Activated naive CD8-positive, alpha-beta T cell treated with anti-CD3 and anti-CD28 coated beads, Interleukin-2, amount 10 ng/mL, durations not matched to agents 7 days and 5 days (primary cell): Measurements from ENCODE around the gene SMIM44. TPM values are rescaled to one million over a fixed set of nuclear protein-coding genes. Genes with fewer than 3 reads are reported as not detected.
"Not testable (repeated sequence)": the region's sequence is repeated elsewhere in the genome, so short reads cannot be mapped to it uniquely, and the experiment has no call there.

Experiments
- ATAC-seq: fragments of 150-1000 bp; cut with Tn5 transposase; one replicate; pipeline ENCODE4 v1.10.0; 2021; ENCODE audit warnings: low read depth, moderate library complexity
- POLR2A ChIA-PET: fragments of 350-600 bp; sonication (Branson Sonifier 250); formaldehyde crosslinking; loops from one replicate; lab custom pipeline; 2021; ENCODE audit warnings: antibody characterized with exemption; lab: Charles Lee
- DNase-seq: peaks from one replicate; pipeline ENCODE4 v3.0.0; 2021
- H3K27ac Mint-ChIP-seq: one replicate; pipeline ENCODE4 v1.8.0; 2022; ENCODE audit warnings: mild to moderate bottlenecking, mixed read lengths
- H3K27me3 Mint-ChIP-seq: one replicate; pipeline ENCODE4 v1.8.0; 2022; ENCODE audit warnings: mild to moderate bottlenecking, moderate library complexity, mixed read lengths
- H3K36me3 Mint-ChIP-seq: one replicate; pipeline ENCODE4 v1.8.0; 2021; ENCODE audit warnings: mild to moderate bottlenecking, mixed read lengths
- H3K4me1 Mint-ChIP-seq: one replicate; pipeline ENCODE4 v1.8.0; 2021; ENCODE audit warnings: mixed read lengths
- H3K4me3 Mint-ChIP-seq: one replicate; pipeline ENCODE4 v1.8.0; 2022; ENCODE audit warnings: mild to moderate bottlenecking, moderate library complexity, mixed read lengths
- H3K9me3 Mint-ChIP-seq: one replicate; pipeline ENCODE4 v1.8.0; 2021; ENCODE audit warnings: mixed read lengths
- total RNA-seq, 2 experiments: library from RNA; stranded (reverse); gene quantifications; one replicate each; pipeline ENCODE4 v1.2.3, GENCODE V29; 2021

Gene SMIM44
- not detected for total RNA-seq

GRCh38 chr19:3483226-3483628 lies at the start of gene SMIM44:
Gene SMIM44 (minus strand): TSS chr19:3483441. CDS start chr19:3483403, 38 bp downstream.
- H3K4me3 Mint-ChIP-seq, result no peak within 1 kb of the TSS
- ATAC-seq (no peak), DNase-seq (no peak)
- H3K27me3 Mint-ChIP-seq, result peaks cover 3% of the 10 kb centered on the region
- no peaks in the 10 kb centered on the region for H3K36me3 Mint-ChIP-seq
- no peak within 1 kb of the TSS for H3K27ac Mint-ChIP-seq
- no peaks in the 10 kb centered on the region for H3K9me3 Mint-ChIP-seq
- peaks cover 15% of the 10 kb centered on the region for H3K4me1 Mint-ChIP-seq
- POLR2A ChIA-PET, result no interaction called here

- Mint-ChIP-seq H3K27ac (no peak overlapping the region), H3K27me3 (no peaks in the 10 kb centered on the region), H3K9me3 (no peaks in the 10 kb centered on the region), H3K4me1 (peaks cover 1% of the 10 kb centered on the region), H3K4me3 (no peak overlapping the region), H3K36me3 (peaks cover 15% of the 10 kb centered on the region)
- no peak for DNase-seq
- no peak for ATAC-seq
- POLR2A ChIA-PET, result no interaction called here
Measured at GRCh38 chr19:3533033-3533432, 49.8 kb upstream of the SMIM44 start.

- POLR2A ChIA-PET, result interaction anchor here (0.9 kb wide), 1 partner anchor 557 kb away, joined by 3 read pairs; no protein-coding TSS in a partner anchor
- H3K4me3 Mint-ChIP-seq, result no peak overlapping the region
- no peaks in the 10 kb centered on the region for H3K4me1 Mint-ChIP-seq
- DNase-seq, result no peak
- H3K9me3 Mint-ChIP-seq, result no peaks in the 10 kb centered on the region
- peaks cover 13% of the 10 kb centered on the region for H3K36me3 Mint-ChIP-seq
- H3K27ac Mint-ChIP-seq, result no peak overlapping the region
- ATAC-seq, result no peak
- no peaks in the 10 kb centered on the region for H3K27me3 Mint-ChIP-seq
Measured at GRCh38 chr19:3532154-3532786, 49.0 kb upstream of the SMIM44 start.

- no peaks in the 10 kb centered on the region for H3K4me1 Mint-ChIP-seq
- no peak overlapping the region for H3K27ac Mint-ChIP-seq
- ATAC-seq (no peak), DNase-seq (no peak)
- no peaks in the 10 kb centered on the region for H3K27me3 Mint-ChIP-seq
- no peaks in the 10 kb centered on the region for H3K9me3 Mint-ChIP-seq
- POLR2A ChIA-PET, result interaction anchor here (0.9 kb wide), 1 partner anchor 558 kb away, joined by 3 read pairs; no protein-coding TSS in a partner anchor
- peaks cover 16% of the 10 kb centered on the region for H3K36me3 Mint-ChIP-seq
- H3K4me3 Mint-ChIP-seq, result no peak overlapping the region
Measured at GRCh38 chr19:3531716-3532115, 48.5 kb upstream of the SMIM44 start.

- H3K4me1 Mint-ChIP-seq, result no peaks in the 10 kb centered on the region
- POLR2A ChIA-PET, result no interaction called here
- no peak for ATAC-seq
- no peak for DNase-seq
- H3K4me3 Mint-ChIP-seq, result no peak overlapping the region
- H3K36me3 Mint-ChIP-seq, result peaks cover 15% of the 10 kb centered on the region
- no peaks in the 10 kb centered on the region for H3K9me3 Mint-ChIP-seq
- H3K27ac Mint-ChIP-seq, result no peak overlapping the region
- H3K27me3 Mint-ChIP-seq, result no peaks in the 10 kb centered on the region
Measured at GRCh38 chr19:3530389-3530788, 47.1 kb upstream of the SMIM44 start.

GRCh38 chr19:3529299-3529698 lies 46.1 kb upstream of the SMIM44 start:
- H3K4me1 Mint-ChIP-seq, ATAC-seq, DNase-seq, H3K27ac Mint-ChIP-seq, H3K4me3 Mint-ChIP-seq, POLR2A ChIA-PET, H3K27me3 Mint-ChIP-seq, H3K9me3 Mint-ChIP-seq: not testable (repeated sequence)
- H3K36me3 Mint-ChIP-seq, result peaks cover 12% of the 10 kb centered on the region

- Mint-ChIP-seq H3K36me3 (peaks cover 12% of the 10 kb centered on the region), H3K9me3 (no peaks in the 10 kb centered on the region), H3K27ac (no peak overlapping the region), H3K4me1 (no peaks in the 10 kb centered on the region), H3K27me3 (no peaks in the 10 kb centered on the region), H3K4me3 (no peak overlapping the region)
- POLR2A ChIA-PET, result no interaction called here
- DNase-seq (no peak), ATAC-seq (no peak)
Measured at GRCh38 chr19:3528539-3529211, 45.4 kb upstream of the SMIM44 start.

- POLR2A ChIA-PET, result no interaction called here
- no peak for ATAC-seq
Measured at GRCh38 chr19:3528080-3528479, 44.8 kb upstream of the SMIM44 start.

GRCh38 chr19:3527238-3527910 lies 44.1 kb upstream of the SMIM44 start:
- Mint-ChIP-seq H3K4me1 (no peaks in the 10 kb centered on the region), H3K27ac (no peak overlapping the region), H3K9me3 (no peaks in the 10 kb centered on the region), H3K36me3 (peaks cover 7% of the 10 kb centered on the region), H3K4me3 (no peak overlapping the region), H3K27me3 (no peaks in the 10 kb centered on the region)
- POLR2A ChIA-PET, result no interaction called here
- ATAC-seq (no peak), DNase-seq (no peak)

More at GRCh38 chr19:3528080-3528479, 44.8 kb upstream of the SMIM44 start:
- Mint-ChIP-seq H3K4me1 (no peaks in the 10 kb centered on the region), H3K27ac (no peak overlapping the region), H3K4me3 (no peak overlapping the region), H3K27me3 (no peaks in the 10 kb centered on the region), H3K36me3 (peaks cover 9% of the 10 kb centered on the region), H3K9me3 (no peaks in the 10 kb centered on the region)
- DNase-seq, result no peak

GRCh38 chr19:3526507-3527237 lies 43.4 kb upstream of the SMIM44 start:
- no peak overlapping the region for H3K27ac Mint-ChIP-seq
- H3K4me3 Mint-ChIP-seq, result no peak overlapping the region
- peaks cover 9% of the 10 kb centered on the region for H3K36me3 Mint-ChIP-seq
- ATAC-seq (no peak), DNase-seq (no peak)
- H3K9me3 Mint-ChIP-seq, result no peaks in the 10 kb centered on the region
- no peaks in the 10 kb centered on the region for H3K4me1 Mint-ChIP-seq
- POLR2A ChIA-PET, result no interaction called here
- no peaks in the 10 kb centered on the region for H3K27me3 Mint-ChIP-seq

- no peak overlapping the region for H3K27ac Mint-ChIP-seq
- no peak overlapping the region for H3K4me3 Mint-ChIP-seq
Measured at GRCh38 chr19:3524904-3525451, 41.7 kb upstream of the SMIM44 start.

GRCh38 chr19:3524078-3524842 lies 41.0 kb upstream of the SMIM44 start:
- no peak overlapping the region for H3K27ac Mint-ChIP-seq

More at GRCh38 chr19:3524904-3525451, 41.7 kb upstream of the SMIM44 start:
- peaks cover 13% of the 10 kb centered on the region for H3K36me3 Mint-ChIP-seq
- POLR2A ChIA-PET, result no interaction called here
- H3K9me3 Mint-ChIP-seq, result no peaks in the 10 kb centered on the region
- DNase-seq (no peak), ATAC-seq (no peak)
- H3K27me3 Mint-ChIP-seq, result no peaks in the 10 kb centered on the region
- H3K4me1 Mint-ChIP-seq, result peaks cover 5% of the 10 kb centered on the region

More at GRCh38 chr19:3524078-3524842, 41.0 kb upstream of the SMIM44 start:
- ATAC-seq (no peak), DNase-seq (no peak)
- no peaks in the 10 kb centered on the region for H3K9me3 Mint-ChIP-seq
- peaks cover 13% of the 10 kb centered on the region for H3K36me3 Mint-ChIP-seq
- no peaks in the 10 kb centered on the region for H3K27me3 Mint-ChIP-seq
- H3K4me1 Mint-ChIP-seq, result peaks cover 5% of the 10 kb centered on the region
- POLR2A ChIA-PET, result no interaction called here
- H3K4me3 Mint-ChIP-seq, result no peak overlapping the region
